GM21447 (cell line): ENCODE results near the gene TNFRSF1B.

Experiments
- ATAC-seq: cut with Tn5 transposase; IDR thresholded peaks from one replicate; pipeline ENCODE4 v1.9.1; 2021; ENCODE audit not compliant: unreplicated experiment

Gene TNFRSF1B

GRCh38 chr1:12157366-12158231 is 9.2 kb upstream of the TNFRSF1B start:
- ATAC-seq = no peak

GRCh38 chr1:12158357-12159092 is 8.3 kb upstream of the TNFRSF1B start:
- ATAC-seq = no peak

GRCh38 chr1:12159816-12160215 is 7.0 kb upstream of the TNFRSF1B start:
- ATAC-seq = no peak

- peak; percentile 1 for ATAC-seq
These were observed 5.5 kb upstream of the TNFRSF1B start for GRCh38 chr1:12161324-12161661.

GRCh38 chr1:12161662-12162458 is 4.9 kb upstream of the TNFRSF1B start:
- ATAC-seq = peak; percentile 71

- no peak for ATAC-seq
These were observed 4.2 kb upstream of the TNFRSF1B start for GRCh38 chr1:12162459-12163137.

GRCh38 chr1:12163210-12163609 is 3.6 kb upstream of the TNFRSF1B start:
- ATAC-seq = no peak

- ATAC-seq = no peak
These were observed 2.6 kb upstream of the TNFRSF1B start for GRCh38 chr1:12164210-12164609.

GRCh38 chr1:12165342-12165741 is 1.4 kb upstream of the TNFRSF1B start:
- no peak for ATAC-seq

- no peak for ATAC-seq
These were observed 970 bp downstream of the TNFRSF1B start for GRCh38 chr1:12167493-12168429.

GRCh38 chr1:12168451-12169160 is 1.8 kb downstream of the TNFRSF1B start:
- no peak for ATAC-seq

- ATAC-seq = no peak
These were observed 2.8 kb downstream of the TNFRSF1B start for GRCh38 chr1:12169442-12170135.

GRCh38 chr1:12170263-12170671 is 3.5 kb downstream of the TNFRSF1B start:
- no peak for ATAC-seq

GRCh38 chr1:12171206-12172041 is 4.6 kb downstream of the TNFRSF1B start:
- no peak for ATAC-seq

- ATAC-seq = no peak
These were observed 5.5 kb downstream of the TNFRSF1B start for GRCh38 chr1:12172042-12172851.

- no peak for ATAC-seq
These were observed 6.3 kb downstream of the TNFRSF1B start for GRCh38 chr1:12173041-12173509.

- no peak for ATAC-seq
These were observed 6.9 kb downstream of the TNFRSF1B start for GRCh38 chr1:12173631-12174121.
